Measurements from ENCODE around the gene TRMT1.

TRMT1 gene

DNA sequence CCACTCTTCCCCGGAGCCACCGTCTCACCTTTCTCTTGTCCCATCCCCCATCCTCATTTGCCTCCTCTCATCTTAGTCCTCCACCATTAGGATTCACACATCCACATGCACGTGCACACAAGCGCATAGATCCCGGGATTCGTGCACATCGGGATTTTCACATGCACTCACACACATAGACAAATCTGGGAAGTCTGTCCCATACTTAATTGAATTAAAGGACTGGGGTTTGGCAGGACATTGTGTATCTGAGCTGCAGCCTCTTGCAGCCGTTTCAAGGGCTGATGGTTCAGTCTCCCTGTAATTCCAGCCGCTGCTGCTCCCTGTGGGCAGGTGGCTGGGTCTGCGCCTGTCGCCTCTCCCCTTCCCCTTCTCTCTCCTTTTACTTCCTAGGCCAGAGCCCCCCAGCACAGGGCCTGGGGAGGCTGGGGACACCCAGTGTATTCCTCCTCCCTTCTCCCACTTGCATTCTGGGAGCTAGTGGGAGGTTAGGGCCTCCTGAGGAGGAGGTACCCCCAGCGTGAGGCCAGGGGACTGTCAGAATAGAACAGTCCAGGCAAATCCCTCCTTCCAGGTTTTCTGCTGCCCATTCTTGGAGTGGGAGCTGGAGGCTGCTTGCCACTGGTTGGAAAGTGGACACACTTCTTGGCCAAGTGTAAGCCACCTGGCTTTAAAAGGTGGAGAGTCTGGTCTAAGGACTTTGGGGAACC is 57.4 kb downstream of the TRMT1 start:
- ChIA-PET POLR2A (no interaction called here), CTCF (interaction anchor here (0.8 to 4.2 kb wide), 8 partner anchors 15 to 94 kb away, joined by 3 to 31 read pairs (median 6); no protein-coding TSS in a partner anchor)

GRCh38 chr19:13057744-13058143 is 58.8 kb downstream of the TRMT1 start:
- no peak for TF ChIP-seq CTBP1 (IDR thresholded peaks at IDR 0.05; ENCODE audit: borderline replicate concordance)
- no peak for TF ChIP-seq LEF1 (IDR thresholded peaks at IDR 0.05; ENCODE audit: borderline replicate concordance)
- no peak for TF ChIP-seq PKNOX1 (IDR thresholded peaks at IDR 0.05)
- no peak for TF ChIP-seq NFRKB (IDR thresholded peaks at IDR 0.05)
- no peak for TF ChIP-seq TARDBP (IDR thresholded peaks at IDR 0.05)
- TF ChIP-seq SP1 (IDR thresholded peaks at IDR 0.05): no peak
- TF ChIP-seq SUZ12 (IDR thresholded peaks at IDR 0.05): no peak
- no peak for TF ChIP-seq HDGF (IDR thresholded peaks at IDR 0.05; ENCODE audit: borderline replicate concordance)
- TF ChIP-seq BHLHE40 (IDR thresholded peaks at IDR 0.05; ENCODE audit: borderline replicate concordance): no peak
- no peak for TF ChIP-seq FOXK2 (IDR thresholded peaks at IDR 0.05)
- TF ChIP-seq FOXA1 (IDR thresholded peaks at IDR 0.05): no peak
- TF ChIP-seq L3MBTL2 (conservative IDR thresholded peaks at IDR 0.05): no peak
- TF ChIP-seq ZNF384 (IDR thresholded peaks at IDR 0.05): no peak
- TF ChIP-seq ARNT (IDR thresholded peaks at IDR 0.05): no peak
- no peak for TF ChIP-seq FOXM1 (IDR thresholded peaks at IDR 0.05; ENCODE audit: borderline replicate concordance)
- ChIA-PET POLR2A (no interaction called here), CTCF (interaction anchor here (1.4 to 2.0 kb wide), 2 partner anchors 24 to 26 kb away, joined by 3 to 8 read pairs; no protein-coding TSS in a partner anchor)
- no peak for DNase-seq (ENCODE audit: extremely low spot score)

More for the DNA sequence above, 57.4 kb downstream of the TRMT1 start:
- no peak for TF ChIP-seq CTBP1 (IDR thresholded peaks at IDR 0.05; ENCODE audit: borderline replicate concordance)
- no peak for TF ChIP-seq HDGF (IDR thresholded peaks at IDR 0.05; ENCODE audit: borderline replicate concordance)
- no peak for TF ChIP-seq SUZ12 (IDR thresholded peaks at IDR 0.05)
- TF ChIP-seq SP1 (IDR thresholded peaks at IDR 0.05): no peak
- no peak for TF ChIP-seq ARNT (IDR thresholded peaks at IDR 0.05)
- no peak for TF ChIP-seq LEF1 (IDR thresholded peaks at IDR 0.05; ENCODE audit: borderline replicate concordance)
- no peak for TF ChIP-seq NFRKB (IDR thresholded peaks at IDR 0.05)
- no peak for TF ChIP-seq FOXA1 (IDR thresholded peaks at IDR 0.05)
- no peak for TF ChIP-seq ELF4 (IDR thresholded peaks at IDR 0.05)
- no peak for TF ChIP-seq FOXK2 (IDR thresholded peaks at IDR 0.05)
- TF ChIP-seq TARDBP (IDR thresholded peaks at IDR 0.05): no peak
- no peak for TF ChIP-seq BHLHE40 (IDR thresholded peaks at IDR 0.05; ENCODE audit: borderline replicate concordance)
- no peak for TF ChIP-seq L3MBTL2 (conservative IDR thresholded peaks at IDR 0.05)
- no peak for TF ChIP-seq FOXM1 (IDR thresholded peaks at IDR 0.05; ENCODE audit: borderline replicate concordance)
- no peak for TF ChIP-seq ZNF384 (IDR thresholded peaks at IDR 0.05)
- no peak for TF ChIP-seq PKNOX1 (IDR thresholded peaks at IDR 0.05)
- DNase-seq (ENCODE audit: extremely low spot score): no peak

DNA sequence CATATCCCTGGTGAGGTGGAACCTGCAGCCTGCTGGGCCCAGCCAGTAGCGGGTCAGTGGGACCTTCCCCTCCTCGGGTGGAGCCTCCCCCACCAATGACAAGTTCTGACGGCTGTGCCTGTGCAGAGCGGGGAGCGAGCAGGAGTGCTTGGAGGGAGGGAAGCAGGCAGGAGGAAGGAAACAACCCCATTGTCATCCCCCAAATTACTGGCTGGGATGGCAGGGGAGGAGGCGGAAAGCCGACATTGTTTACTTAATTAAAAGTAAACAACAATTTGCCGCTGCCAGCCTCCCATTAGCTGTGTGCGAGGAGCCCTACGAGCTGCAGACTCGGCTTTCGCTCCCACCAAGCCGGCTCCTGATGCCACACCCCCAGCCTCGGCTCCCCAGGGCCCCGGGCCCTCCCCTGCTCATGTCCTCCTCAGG is 59.4 kb downstream of the TRMT1 start:
- ChIA-PET CTCF (interaction anchor here (1.4 to 3.4 kb wide), 3 partner anchors 24 to 91 kb away, joined by 3 to 11 read pairs (median 8); no protein-coding TSS in a partner anchor), POLR2A (no interaction called here)
- no peak for TF ChIP-seq ARNT (IDR thresholded peaks at IDR 0.05)
- no peak for TF ChIP-seq FOXM1 (IDR thresholded peaks at IDR 0.05; ENCODE audit: borderline replicate concordance)
- no peak for TF ChIP-seq FOXK2 (IDR thresholded peaks at IDR 0.05)
- TF ChIP-seq ZNF384 (IDR thresholded peaks at IDR 0.05): no peak
- TF ChIP-seq SUZ12 (IDR thresholded peaks at IDR 0.05): no peak
- TF ChIP-seq LEF1 (IDR thresholded peaks at IDR 0.05; ENCODE audit: borderline replicate concordance): no peak
- TF ChIP-seq PKNOX1 (IDR thresholded peaks at IDR 0.05): no peak
- no peak for TF ChIP-seq FOXA1 (IDR thresholded peaks at IDR 0.05)
- TF ChIP-seq CTBP1 (IDR thresholded peaks at IDR 0.05; ENCODE audit: borderline replicate concordance): no peak
- TF ChIP-seq NFRKB (IDR thresholded peaks at IDR 0.05): no peak
- no peak for TF ChIP-seq L3MBTL2 (conservative IDR thresholded peaks at IDR 0.05)
- TF ChIP-seq BHLHE40 (IDR thresholded peaks at IDR 0.05; ENCODE audit: borderline replicate concordance): no peak
- no peak for TF ChIP-seq SP1 (IDR thresholded peaks at IDR 0.05)
- no peak for TF ChIP-seq HDGF (IDR thresholded peaks at IDR 0.05; ENCODE audit: borderline replicate concordance)
- no peak for TF ChIP-seq TARDBP (IDR thresholded peaks at IDR 0.05)
- no peak for TF ChIP-seq ELF4 (IDR thresholded peaks at IDR 0.05)
- DNase-seq (ENCODE audit: extremely low spot score): no peak

GRCh38 chr19:13056052-13056660 is 60.4 kb downstream of the TRMT1 start:
- TF ChIP-seq LEF1 (IDR thresholded peaks at IDR 0.05; ENCODE audit: borderline replicate concordance) (no peak), BHLHE40 (IDR thresholded peaks at IDR 0.05; ENCODE audit: borderline replicate concordance) (no peak), ZNF384 (IDR thresholded peaks at IDR 0.05) (no peak), CTBP1 (IDR thresholded peaks at IDR 0.05; ENCODE audit: borderline replicate concordance) (no peak)

More at GRCh38 chr19:13056052-13056660, 60.4 kb downstream of the TRMT1 start:
- no peak for DNase-seq (ENCODE audit: extremely low spot score)
- ChIA-PET POLR2A (interaction anchor here (0.8 to 2.5 kb wide), 2 partner anchors 13 to 24 kb away, joined by 3 to 7 read pairs; no protein-coding TSS in a partner anchor), CTCF (interaction anchor here (0.8 to 3.4 kb wide), 4 partner anchors 11 to 90 kb away, joined by 3 to 11 read pairs (median 6); no protein-coding TSS in a partner anchor)
